ENCODE data around the gene CLSTN2. TPM values are rescaled to one million over a fixed set of nuclear protein-coding genes. Genes with fewer than 3 reads are reported as not detected.

Gene CLSTN2
- total RNA-seq, 1 experiment from 2014 or later: 0.17 TPM

DNA sequence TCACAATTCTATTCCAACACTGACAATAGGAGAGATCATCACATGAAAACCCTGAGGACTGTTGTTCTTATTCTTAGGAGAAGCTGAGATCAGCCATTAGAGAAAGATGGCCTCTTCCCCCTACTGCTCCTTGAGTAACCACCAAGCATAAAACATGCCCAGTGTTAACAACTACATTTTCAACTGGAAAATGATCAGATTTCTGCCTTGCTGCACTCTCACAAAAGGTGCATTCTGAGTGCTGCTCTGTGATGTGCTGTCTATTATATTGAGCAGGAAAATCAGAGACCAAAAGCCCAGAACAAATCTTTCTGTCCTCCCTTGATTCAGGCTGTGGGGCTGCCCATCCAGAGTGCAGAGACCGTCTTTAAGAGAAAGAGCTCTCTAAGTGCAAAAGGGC is 438.2 kb downstream of the CLSTN2 start:
- DNase-seq (ENCODE audit: low read depth): no peak

DNA sequence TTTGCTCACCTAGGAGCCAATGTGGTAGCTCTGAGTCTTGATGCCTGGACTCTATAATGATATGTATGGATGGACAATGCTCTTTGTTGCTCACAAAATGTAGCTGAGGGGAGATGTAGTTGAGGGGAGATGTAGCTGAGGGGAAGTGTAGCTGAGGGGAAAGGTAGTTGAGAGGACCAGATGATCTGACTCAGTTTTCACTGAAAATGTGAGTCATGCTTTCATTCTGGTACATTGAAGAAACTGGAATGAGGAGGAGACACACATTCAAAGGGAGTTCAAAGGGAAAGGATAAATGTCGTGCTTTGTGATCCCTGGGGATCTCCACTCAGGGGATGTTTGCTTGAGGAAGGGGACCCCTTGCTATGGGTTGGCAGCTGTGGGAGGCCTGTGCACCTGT is 440.0 kb downstream of the CLSTN2 start:
- peak; percentile 32 for DNase-seq (ENCODE audit: low read depth)

DNA sequence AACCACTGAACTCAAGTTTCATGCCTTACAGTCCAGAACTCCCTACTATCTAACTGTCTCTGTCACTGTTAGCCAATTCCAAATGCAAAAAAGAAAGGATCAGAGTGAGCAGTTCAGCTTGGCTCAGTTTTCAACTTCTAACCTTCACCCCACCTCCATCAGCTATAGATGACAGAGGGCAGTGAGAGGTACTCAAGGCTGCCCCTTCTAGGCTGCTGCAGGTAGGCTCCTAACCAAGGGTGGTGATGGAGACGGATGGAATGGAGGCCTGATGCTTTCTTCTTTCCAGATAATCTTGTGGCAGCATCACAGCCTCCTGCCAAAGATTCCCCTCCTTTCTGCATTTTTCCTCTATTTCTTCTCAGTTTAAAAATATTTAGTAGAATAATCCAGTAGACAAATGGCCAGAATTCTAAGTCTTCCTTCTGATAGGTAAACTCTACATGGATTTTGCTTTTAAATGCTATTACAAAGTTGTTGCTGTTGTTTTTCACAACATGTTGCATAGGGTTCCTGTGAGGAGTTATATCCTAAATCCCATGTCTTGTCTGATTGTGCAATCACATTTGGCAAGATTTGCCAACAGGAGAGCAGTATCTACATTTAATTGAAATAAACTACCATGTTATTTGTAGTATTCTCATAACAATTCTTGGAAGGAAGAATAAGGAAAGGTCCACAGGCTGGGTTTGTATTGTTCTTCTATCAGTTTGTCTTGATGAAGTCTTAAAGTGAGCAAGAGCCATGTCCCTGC is 441.3 kb downstream of the CLSTN2 start:
- DNase-seq (ENCODE audit: low read depth): no peak

DNA sequence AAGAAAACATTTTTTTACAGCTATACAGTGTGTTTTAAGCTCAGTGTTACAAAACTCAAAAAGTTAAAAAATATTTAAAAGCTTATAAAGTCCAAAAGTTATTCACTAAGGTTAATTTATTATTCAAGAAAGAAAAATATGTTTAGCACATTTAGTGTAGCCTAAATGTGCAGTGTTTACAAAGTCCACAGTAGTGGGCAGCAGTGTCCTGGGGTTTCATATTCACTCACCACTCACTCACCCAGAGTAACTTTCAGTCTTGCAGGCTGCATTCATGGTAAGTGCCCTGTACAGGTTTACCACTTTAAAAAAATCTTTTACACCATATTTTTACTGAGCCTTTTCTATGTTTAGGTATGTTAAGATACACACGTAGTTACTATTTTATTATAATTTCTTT is 442.7 kb downstream of the CLSTN2 start:
- peak; percentile 32 for DNase-seq (ENCODE audit: low read depth)

DNA sequence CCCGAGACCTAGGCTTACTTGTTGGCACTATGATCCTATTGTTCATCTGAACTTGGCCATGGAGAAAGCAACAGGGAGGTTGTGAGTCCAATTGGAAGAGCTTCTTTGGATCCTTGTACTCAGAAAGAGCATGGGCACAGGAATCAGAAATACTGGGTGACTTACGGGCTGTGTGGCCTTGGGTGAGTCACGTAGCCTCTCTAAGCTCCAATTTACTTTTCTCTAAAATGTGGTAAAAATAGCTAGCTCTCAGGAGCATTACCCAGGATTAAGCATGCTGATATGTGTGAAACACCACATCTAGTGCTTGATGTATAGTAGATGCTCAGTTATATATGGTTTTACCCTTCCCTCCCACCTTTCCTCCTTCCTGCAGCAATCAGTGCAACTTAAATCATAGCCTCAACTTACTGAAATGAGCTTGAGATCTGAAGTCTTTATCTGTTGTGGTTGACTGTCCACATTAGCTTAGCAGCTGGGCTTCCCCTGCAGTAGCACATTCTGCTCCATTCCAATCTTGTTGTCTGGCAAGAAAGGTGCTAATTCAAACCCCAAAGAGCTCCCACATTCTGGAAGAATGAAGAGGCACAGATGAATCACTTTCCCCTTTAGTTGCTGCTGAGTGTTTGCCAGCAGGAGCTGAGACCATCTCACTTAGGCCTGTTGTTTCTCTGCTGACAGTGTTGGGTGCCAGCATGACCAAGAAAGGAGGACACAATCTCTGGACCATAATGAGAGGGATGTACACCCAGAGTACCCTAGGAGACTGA is 443.8 kb downstream of the CLSTN2 start:
- peak; percentile 79 for DNase-seq (ENCODE audit: low read depth)

DNA sequence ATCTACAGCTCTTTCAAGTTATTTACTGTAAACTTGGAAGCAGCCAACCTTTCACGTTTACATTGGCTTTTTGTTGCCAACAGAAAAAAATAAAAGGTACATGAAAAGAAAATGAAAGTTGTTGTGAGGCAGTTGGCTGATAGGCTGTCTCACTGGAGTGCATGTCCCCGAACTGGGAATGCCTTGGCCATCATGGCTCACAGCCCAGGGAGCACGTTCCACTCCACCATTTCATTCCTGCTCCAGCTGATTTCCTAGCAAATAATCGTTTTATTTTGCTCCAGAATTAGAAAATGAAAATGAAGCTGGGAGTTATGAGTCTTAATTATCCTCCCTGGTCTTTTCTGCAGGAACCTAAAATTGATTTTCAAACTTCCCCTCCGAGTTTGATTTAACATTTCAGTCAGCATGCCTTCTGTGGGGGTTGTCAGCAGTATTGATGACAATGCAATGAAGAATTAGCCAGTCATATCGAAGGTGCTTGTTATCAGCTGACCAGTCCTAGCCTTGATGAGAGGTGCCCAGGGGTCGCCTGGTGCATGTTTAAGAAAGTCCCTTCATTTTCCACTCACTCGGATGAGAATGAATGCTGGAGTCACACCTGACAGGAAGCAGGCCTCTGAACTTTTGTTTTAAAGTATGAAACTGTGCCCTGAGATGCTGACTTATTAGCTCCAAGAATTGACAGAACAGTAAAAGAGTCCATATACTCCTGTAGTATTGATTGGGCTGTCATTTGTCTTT is 449.2 kb downstream of the CLSTN2 start:
- no peak for DNase-seq (ENCODE audit: low read depth)

DNA sequence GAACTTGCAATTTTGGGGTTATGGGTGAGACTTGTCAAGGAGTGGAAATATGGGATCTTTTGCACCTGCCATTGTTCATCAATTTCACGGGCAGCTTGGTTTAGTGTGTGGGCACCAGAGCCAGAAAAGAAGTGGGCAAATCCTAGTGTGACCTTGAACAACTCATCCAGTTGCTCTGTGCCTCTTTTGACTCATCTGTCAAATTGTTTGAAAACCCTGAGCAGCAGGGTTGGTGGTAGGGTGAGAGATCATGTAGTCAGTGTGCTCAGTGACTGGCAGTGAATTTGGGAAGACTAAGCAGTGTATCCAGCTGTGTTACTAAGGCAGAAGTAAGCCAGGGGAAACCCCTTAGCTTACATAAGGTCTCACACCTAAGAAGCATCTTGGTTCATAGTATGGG is 449.9 kb downstream of the CLSTN2 start:
- DNase-seq (ENCODE audit: low read depth): peak; percentile 96

DNA sequence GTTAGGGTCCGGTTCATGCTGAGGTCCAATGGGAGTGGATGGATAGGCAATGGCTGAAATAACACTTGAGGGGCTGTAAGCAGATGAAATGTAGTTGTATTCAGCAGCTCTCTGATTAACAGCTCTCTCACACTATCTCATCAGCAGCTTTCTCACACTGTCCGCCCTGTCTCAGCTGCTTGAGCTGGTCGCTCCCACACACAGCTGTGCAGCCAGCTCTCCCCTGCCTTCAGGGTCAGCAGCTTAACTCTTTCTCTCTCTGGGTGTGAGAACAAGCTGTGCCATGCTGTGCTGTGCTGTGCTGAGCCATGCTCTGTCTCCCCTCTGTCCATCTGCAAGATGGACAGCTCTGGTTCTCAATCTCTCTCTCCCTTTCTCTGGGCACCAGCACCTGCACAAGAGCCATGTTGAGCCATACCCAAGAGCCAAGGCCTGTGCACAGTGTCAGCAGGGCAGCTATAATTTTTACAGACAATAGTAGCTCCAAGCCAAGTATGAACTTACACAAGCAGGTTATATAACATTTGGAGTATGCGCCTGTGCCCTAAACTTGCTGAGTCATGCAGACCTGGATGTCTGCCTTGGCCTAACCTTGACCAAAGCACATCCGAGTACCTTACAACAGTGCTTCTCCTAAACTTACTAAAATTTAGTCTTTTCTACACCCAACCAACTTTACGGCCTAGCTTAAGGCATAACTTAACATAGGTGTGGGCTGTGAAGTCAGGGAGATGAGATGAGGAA is 451.5 kb downstream of the CLSTN2 start:
- peak; percentile 69 for DNase-seq (ENCODE audit: low read depth)

DNA sequence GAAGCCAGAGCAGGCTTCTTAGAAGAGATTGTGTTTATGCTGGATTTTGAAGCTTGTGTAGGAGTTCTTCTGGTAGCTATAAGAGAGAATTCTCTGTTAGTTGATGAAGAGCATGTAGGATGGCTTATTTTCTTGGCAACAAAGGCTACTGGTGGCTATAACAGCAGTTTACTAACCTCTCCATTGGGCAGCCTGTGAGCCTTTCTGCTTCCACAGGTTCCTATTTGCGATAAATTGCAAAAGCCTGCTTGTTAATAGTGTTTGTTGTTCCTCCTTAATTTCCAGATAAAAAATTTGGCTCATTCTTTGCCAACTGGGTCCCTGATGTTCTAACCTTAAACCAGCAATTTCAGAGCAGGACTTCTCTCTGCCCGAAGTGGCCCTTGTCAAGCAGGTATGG is 452.3 kb downstream of the CLSTN2 start:
- DNase-seq (ENCODE audit: low read depth): no peak

DNA sequence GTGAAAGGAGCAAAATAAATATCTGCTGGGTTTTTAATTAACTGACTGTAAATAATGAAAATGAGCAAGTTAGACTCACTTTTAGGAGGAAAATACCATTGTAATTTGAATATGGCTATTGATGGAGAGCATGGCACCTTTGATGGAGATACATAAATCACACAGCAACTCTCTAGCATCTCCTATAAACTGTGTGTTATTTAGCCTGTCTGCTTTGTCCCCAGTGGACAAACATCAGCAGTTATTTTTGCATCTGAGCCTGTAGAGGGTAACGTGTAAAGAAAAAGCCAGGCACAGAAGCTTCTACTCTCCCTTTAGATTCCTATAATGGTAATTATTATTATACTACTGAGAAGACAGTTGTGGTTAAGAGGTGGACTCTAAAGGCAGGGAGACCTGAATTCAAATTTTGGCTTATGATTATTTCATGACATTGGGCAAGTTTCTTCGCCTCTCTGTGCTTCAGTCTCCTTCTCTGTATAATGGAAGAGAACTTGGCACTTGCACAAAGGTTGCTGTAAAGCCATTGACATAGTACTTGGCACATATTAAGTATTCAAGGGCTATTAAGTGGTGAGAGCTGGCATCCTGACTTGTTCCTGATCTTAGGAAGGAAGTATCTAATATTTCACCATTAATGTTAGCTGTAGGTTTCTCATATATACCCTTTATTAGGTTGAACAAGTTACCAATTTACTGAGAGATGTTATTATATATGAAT is 453.4 kb downstream of the CLSTN2 start:
- DNase-seq (ENCODE audit: low read depth): no peak

DNA sequence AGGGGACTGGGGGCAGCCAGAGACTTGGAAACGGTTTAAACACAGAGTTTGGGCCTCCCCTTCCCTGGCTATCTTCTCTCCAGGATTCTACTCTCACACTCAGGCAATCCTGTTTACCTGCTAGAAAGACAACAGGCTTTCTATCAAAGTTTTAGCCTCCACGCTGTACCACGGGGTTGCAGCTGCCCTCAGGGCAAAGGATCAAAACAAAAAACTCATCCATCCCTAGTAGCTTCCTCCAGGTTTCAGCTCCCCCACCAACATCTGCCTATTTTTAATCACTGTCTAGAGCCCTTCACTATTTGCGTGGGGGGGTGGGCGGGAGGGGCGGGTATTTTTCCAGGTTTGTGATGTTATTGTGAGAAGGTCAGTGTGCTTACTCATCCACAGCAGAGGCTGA is 456.1 kb downstream of the CLSTN2 start:
- DNase-seq (ENCODE audit: low read depth): peak; percentile 22

DNA sequence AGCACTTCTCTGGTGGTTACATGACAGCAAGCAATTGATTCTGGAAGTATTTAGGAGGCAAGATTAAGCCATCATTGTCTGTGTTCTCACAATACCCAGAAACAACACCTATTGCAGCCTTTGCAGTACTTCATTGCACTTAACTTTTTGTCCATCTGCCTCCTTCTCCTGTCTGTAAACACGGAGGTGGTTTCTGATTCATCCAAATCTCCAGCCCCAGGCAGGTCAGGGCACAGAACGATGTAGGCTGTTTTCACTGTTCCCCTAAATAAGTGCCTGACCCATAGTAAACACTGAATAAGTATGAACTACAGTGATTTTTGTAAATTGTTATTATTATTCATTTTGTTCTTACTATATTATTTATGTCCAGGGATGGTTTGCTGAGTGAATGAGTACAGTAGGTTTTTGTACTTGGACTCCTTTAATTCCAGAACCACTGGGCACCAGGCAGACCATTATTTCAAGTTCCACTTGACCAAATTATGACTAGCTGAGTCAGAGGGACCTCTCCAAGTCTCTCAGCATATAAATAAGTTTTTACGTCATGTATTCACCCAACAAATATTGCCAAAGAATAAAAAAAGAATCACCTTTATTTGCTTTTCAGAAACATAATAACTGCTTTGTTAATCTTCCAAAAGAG is 459.6 kb downstream of the CLSTN2 start:
- DNase-seq (ENCODE audit: low read depth): no peak

DNA sequence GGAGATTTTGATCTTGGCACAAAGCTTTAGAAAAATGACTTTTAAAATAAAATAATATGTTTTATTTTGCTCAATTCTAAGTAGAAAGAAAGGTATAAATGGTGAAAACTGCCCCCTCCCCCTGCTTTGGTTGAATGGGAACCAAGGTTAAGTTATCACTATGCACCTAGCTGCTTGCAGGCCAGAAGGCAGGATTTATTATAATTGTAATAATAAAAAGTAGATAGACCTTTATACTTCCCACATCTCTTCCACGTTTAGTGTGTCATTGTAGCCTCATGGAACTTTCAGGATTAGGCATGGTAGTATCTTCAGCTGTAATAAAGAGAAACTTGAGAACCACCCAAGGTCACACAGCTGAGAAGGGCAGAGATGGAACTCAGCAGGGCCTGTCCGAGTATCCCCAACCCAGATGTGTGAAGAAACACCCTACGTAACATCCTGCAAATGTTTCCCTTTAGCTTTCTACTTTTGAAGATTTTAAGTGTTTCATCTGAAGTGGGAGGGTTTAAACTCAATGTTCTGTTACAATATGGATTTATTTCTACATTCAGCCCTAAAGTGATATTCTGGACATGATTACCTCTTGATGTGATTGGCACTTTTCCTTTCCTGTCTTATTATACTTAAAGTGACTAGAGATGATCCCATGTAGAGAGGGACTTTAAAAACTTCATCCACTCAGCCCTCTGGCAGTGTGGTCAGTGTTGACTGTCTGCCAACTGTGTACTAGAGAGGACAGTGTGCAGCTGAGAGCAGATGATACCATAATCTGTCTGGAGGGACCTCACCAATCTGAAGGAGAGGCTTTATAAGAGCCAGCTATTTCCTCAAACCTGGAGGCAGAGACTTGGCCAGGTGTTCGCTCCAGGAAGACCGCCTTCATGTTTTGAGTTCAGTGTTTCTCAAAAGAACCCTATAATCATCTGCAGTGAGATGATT is 460.4 kb downstream of the CLSTN2 start:
- peak; percentile 31 for DNase-seq (ENCODE audit: low read depth)

DNA sequence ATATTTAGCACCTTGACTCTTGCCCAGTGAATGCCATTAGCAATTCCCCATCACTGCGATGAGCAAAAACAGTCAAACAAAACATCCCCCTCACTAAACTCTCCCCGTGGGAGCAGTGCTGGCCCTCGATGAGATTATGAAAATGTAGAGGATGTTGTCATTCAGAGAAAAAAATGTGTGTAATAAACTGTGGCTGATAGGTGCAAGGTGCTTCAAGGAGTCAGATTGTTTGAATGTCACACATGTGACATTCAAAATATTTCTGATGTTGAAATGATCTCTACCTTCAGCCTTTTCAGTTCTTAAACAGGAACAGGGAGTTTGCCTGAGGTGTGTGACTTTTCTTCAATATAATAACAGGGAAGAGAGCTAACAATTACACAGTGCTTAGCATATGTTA is 461.1 kb downstream of the CLSTN2 start:
- DNase-seq (ENCODE audit: low read depth): no peak

DNA sequence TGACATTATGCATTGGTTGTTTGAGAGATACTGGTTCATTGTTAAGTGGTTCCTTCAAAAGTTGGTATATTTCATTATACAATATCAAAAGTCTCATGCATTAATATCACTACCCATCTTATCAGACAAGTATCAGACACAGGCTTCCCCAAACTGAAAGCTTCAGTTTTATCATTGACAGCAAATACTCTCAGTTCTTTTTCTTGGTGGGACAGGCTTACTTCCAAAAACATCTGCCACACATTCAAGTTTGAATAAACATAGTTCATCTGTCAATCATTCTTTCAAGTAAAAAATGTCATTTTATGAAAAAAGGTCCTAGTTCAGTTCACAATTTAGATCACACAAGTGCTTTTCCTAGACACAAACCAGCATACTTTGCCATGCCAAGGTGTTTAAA is 462.9 kb downstream of the CLSTN2 start:
- DNase-seq (ENCODE audit: low read depth): no peak

DNA sequence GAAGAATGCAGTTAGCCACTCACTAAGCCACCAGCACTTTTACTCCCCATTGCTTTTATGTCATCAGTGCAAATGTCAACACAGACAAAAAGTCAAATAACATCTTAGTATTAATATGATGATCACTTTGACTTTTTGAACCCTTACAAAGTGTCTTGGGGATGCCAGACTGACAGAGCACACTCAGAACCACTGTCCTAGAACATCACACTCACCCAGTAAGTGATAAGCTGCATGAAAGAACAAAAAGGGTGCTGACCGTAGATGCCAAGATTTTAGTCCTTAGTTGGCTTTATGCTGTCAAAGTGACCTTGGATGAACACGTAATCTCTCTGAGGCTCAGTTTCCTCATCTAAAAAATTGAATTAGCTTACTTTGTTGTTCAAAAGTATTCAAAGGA is 463.4 kb downstream of the CLSTN2 start:
- DNase-seq (ENCODE audit: low read depth): no peak

DNA sequence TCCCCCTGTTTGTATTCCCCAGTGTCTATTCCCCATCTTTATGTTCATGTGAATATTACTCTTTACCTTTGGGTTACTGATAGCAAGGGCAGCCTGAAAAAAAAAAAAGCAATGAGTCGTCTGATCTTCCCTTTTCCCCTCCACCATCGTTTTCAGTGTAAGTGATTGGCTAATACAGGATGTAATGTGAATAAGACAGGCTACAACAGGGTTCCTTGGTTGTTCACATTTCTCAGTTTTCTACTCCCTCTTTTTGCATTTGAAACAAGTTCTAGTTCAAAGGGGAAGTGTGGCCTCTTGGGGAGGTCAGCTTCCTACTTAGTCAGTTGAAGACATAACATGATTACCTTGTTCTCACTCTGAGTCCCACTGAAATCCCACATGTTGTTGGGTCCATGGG is 464.9 kb downstream of the CLSTN2 start:
- no peak for DNase-seq (ENCODE audit: low read depth)

DNA sequence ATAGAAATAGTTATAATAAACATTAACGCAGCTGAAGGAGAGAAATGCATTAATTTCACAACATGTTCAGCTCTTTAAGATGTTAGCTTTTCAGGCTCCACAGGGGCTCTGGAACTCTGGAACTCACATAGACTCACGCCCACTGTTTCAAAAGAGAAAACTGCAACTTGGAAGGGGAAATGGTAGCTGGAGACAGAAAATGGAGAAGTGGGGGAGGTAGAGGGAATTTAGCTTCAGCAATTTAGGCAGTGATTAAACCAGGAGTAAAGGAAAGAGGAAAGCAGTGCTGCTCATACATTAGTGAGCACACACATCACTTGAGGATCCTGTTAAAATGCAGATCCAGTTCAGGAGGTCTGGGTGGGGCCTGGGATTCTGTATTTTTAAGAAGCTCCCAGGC is 468.1 kb downstream of the CLSTN2 start:
- DNase-seq (ENCODE audit: low read depth): no peak

DNA sequence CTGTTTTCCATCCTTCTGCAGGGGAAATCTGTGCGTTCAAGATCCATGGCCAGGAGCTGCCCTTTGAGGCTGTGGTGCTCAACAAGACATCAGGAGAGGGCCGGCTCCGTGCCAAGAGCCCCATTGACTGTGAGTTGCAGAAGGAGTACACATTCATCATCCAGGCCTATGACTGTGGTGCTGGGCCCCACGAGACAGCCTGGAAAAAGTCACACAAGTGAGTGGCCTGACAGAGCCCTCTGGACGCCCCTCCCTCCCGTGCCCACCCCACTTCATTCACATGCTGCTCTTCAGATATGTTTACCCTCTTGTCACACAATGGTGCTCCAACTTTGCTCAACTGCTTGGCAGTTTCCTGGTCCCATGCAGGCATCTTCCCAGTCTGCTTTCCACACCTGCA is 468.6 kb downstream of the CLSTN2 start:
- no peak for DNase-seq (ENCODE audit: low read depth)

Data from LHCN-M2 (cell line).